HFFc6 (cell line): Measurements from ENCODE around the gene NTM. TPM values are rescaled to one million over a fixed set of nuclear protein-coding genes. Genes with fewer than 3 reads are reported as not detected.

Experiments used
- DNase-seq: peaks from one replicate; pipeline ENCODE4 v3.0.0-alpha.2; 2018
- H3K27ac Mint-ChIP-seq: 2 replicates; pipeline ENCODE4 v1.8.0; 2020; ENCODE audit warnings: mild to moderate bottlenecking, mixed read lengths
- H3K27me3 Mint-ChIP-seq: 2 replicates; pipeline ENCODE4 v1.8.0; 2021; ENCODE audit warnings: mild to moderate bottlenecking, moderate library complexity, mixed read lengths; ENCODE audit not compliant: insufficient read depth
- H3K36me3 Mint-ChIP-seq: 2 replicates; pipeline ENCODE4 v1.8.0; 2021; ENCODE audit warnings: low read depth, mixed read lengths
- H3K4me1 Mint-ChIP-seq: 2 replicates; pipeline ENCODE4 v1.8.0; 2020; ENCODE audit warnings: low read depth, mixed read lengths
- H3K4me3 Mint-ChIP-seq: 2 replicates; pipeline ENCODE4 v1.8.0; 2020; ENCODE audit warnings: mild to moderate bottlenecking, moderate library complexity, mixed read lengths
- H3K9me3 Mint-ChIP-seq: 2 replicates; pipeline ENCODE4 v1.8.0; 2020; ENCODE audit warnings: mild to moderate bottlenecking, mixed read lengths
- total RNA-seq, 6 experiments: library from RNA; stranded (reverse); fragmentation: NEBNext Ultra II Directional; extraction: Animal tissue kit (Norgen Biotek cat#: 25700); gene quantifications; 2 replicates in 1 of 6; 3 replicates in 5 of 6; pipeline ENCODE4 v1.2.3, GENCODE V29; 2021
- TF ChIP-seq, protein P1 (sequence below): fragments of 200-600 bp; sonication (generic); IDR thresholded peaks from 2 replicates; pipeline ENCODE4 v1.5.0; 2021; ENCODE audit warnings: antibody characterized with exemption, mild to moderate bottlenecking

The NTM gene
- total RNA-seq, 6 experiments from 2014 or later, result 18.3 to 23.6 (median 21.7) TPM

DNA sequence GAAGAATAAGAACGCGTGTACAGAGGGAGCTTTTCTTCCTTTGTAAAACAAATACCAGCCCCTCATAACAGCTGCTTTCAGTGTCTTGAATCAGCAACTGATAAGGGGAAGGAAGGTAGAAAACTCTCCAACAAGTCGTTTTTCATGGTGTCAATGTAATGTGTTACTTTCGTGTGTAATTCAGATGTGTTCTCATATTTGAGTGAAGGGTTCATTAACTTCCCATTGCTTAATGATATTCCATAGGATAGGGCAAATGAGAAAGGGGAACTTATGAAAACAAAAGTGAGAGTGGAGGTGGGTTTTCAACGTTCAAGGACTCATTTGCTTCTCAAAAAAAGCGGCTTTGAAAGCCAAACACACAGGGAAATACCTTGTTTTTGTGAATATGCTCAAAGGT is 452.1 kb downstream of the NTM start:
- TF ChIP-seq, protein P1, sequence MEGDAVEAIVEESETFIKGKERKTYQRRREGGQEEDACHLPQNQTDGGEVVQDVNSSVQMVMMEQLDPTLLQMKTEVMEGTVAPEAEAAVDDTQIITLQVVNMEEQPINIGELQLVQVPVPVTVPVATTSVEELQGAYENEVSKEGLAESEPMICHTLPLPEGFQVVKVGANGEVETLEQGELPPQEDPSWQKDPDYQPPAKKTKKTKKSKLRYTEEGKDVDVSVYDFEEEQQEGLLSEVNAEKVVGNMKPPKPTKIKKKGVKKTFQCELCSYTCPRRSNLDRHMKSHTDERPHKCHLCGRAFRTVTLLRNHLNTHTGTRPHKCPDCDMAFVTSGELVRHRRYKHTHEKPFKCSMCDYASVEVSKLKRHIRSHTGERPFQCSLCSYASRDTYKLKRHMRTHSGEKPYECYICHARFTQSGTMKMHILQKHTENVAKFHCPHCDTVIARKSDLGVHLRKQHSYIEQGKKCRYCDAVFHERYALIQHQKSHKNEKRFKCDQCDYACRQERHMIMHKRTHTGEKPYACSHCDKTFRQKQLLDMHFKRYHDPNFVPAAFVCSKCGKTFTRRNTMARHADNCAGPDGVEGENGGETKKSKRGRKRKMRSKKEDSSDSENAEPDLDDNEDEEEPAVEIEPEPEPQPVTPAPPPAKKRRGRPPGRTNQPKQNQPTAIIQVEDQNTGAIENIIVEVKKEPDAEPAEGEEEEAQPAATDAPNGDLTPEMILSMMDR, result no peak
- no peaks in the 10 kb centered on the region for H3K9me3 Mint-ChIP-seq
- peaks cover 26% of the 10 kb centered on the region for H3K27me3 Mint-ChIP-seq
- DNase-seq, result no peak
- no peak overlapping the region for H3K4me3 Mint-ChIP-seq
- no peaks in the 10 kb centered on the region for H3K36me3 Mint-ChIP-seq
- no peaks in the 10 kb centered on the region for H3K4me1 Mint-ChIP-seq
- no peak overlapping the region for H3K27ac Mint-ChIP-seq

DNA sequence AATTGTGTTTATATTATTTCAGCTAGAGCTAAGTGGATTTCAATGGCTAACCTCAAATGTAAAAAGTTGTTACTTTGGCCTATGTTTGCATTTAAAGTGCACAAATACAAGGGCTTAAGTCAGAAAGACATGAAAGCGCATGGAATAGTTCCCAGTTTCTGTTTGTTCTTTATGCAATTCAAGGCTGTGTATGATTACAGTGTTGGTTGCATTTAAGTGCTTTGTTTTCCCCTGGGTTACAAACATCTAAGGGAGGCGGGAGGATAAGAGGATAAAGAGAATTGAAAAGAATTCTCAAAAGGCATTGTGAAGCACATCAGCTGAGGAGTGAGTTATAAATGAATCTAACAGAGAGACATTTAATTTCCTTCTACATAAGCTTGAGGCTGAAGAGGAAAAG is 453.4 kb downstream of the NTM start:
- H3K9me3 Mint-ChIP-seq, result no peaks in the 10 kb centered on the region
- no peak overlapping the region for H3K4me3 Mint-ChIP-seq
- TF ChIP-seq, protein P1, result no peak
- DNase-seq, result no peak
- H3K4me1 Mint-ChIP-seq, result no peaks in the 10 kb centered on the region
- no peak overlapping the region for H3K27ac Mint-ChIP-seq
- H3K27me3 Mint-ChIP-seq, result peaks cover 23% of the 10 kb centered on the region
- no peaks in the 10 kb centered on the region for H3K36me3 Mint-ChIP-seq

DNA sequence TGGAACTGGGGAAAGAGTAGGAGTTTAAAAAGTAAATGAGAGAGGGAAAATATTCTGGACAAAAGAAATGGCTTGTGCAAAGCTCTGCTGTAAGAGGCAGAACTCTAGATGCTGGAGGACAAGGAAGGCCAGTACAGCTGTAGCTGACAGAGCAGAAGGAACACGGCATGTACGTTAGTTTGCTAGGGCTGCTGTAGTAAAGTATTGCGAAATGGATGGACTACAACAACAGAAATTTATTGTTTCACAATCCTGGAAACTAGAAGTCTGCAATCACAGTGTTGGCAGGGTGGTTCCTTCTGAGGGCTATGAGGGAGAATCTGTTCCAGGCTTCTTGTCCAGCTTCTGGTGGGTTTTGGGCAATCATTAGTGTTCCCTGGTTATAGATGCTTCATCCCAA is 454.4 kb downstream of the NTM start:
- Mint-ChIP-seq H3K27ac (no peak overlapping the region), H3K4me3 (no peak overlapping the region), H3K4me1 (no peaks in the 10 kb centered on the region), H3K36me3 (no peaks in the 10 kb centered on the region), H3K27me3 (peaks cover 18% of the 10 kb centered on the region), H3K9me3 (no peaks in the 10 kb centered on the region)
- no peak for DNase-seq
- TF ChIP-seq, protein P1, result no peak

DNA sequence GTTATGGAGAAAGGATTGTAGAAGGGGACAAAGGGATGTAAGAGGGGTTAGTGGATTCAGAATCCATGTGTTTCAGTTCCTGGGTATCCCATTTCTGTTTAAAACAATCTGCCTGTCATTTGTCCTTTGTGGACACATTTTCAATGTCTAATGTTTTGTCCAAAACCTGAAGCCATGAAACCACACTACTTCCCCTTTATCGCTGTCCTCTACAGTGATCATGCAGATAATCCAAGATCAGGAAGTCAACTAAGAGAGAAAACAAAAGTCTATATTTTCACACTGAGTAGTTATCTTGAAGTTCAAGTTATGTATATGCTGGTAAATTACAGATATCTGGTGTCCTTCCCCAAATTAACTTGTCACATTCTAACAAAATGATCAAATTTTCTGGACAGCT is 457.0 kb downstream of the NTM start:
- Mint-ChIP-seq H3K27me3 (peaks cover 10% of the 10 kb centered on the region), H3K4me3 (no peak overlapping the region), H3K27ac (no peak overlapping the region), H3K36me3 (no peaks in the 10 kb centered on the region), H3K4me1 (no peaks in the 10 kb centered on the region), H3K9me3 (no peaks in the 10 kb centered on the region)
- no peak for DNase-seq
- TF ChIP-seq, protein P1, result no peak

DNA sequence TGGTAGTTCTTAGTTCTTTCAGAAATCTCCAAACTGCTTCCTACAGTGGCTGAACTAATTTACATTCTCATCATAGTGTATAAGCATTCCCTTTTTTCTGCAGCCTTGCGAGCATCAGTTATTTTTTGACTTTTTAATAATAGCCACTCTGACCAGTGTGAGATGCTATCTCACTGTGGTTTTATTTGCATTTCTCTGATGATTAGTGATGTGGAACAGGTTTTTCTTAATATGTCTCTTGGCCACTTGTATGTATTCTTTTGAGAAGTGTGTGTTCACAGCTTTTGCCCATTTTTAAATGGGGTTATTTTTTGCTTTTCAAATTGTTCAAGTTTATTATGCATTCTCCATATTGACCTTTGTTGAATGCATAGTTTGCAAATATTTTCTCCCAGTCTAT is 459.3 kb downstream of the NTM start:
- peaks cover 3% of the 10 kb centered on the region for H3K27me3 Mint-ChIP-seq
- TF ChIP-seq, protein P1, result no peak
- H3K4me1 Mint-ChIP-seq, result no peaks in the 10 kb centered on the region

DNA sequence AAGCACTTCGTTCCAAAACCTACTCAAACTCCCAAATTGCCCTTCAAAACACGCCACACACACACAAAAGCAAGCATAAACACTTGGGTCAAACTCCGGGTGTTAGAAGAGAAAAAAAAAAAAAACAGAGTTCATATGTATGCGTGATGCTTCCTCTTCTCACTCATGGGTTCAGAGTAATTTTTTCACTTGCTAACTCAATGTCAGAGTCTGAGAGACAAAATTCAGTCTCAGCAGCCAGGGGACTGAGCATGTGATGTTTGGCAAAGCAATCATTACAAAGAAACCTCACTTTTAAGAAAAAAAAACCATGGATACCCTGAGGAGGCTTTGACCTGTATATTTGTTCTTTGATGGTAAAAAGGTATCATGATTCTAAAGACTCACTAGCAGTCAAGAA is 461.7 kb downstream of the NTM start:
- Mint-ChIP-seq H3K27me3 (peaks cover 4% of the 10 kb centered on the region), H3K27ac (no peak overlapping the region), H3K4me3 (no peak overlapping the region), H3K4me1 (no peaks in the 10 kb centered on the region), H3K36me3 (no peaks in the 10 kb centered on the region), H3K9me3 (no peaks in the 10 kb centered on the region)
- TF ChIP-seq, protein P1, result no peak
- no peak for DNase-seq

More for the DNA sequence above, 459.3 kb downstream of the NTM start:
- Mint-ChIP-seq H3K27ac (no peak overlapping the region), H3K36me3 (no peaks in the 10 kb centered on the region), H3K4me3 (no peak overlapping the region), H3K9me3 (no peaks in the 10 kb centered on the region)
- DNase-seq, result no peak
